Parathyroid adenoma (tissue), 2 donors: Measurements from ENCODE around the gene PHKB.

Experiments
- H2AFZ ChIP-seq: fragments of 300-600 bp; sonication (generic); one replicate; pipeline ENCODE4 v1.7.0; 2017; ENCODE audit warnings: antibody characterized with exemption, mild to moderate bottlenecking
- H3K27ac ChIP-seq: fragments of 300-600 bp; sonication (generic); one replicate; pipeline ENCODE4 v1.7.0; 2017
- H3K27me3 ChIP-seq: fragments of 300-600 bp; sonication (generic); one replicate; pipeline ENCODE4 v1.7.0; 2017; ENCODE audit warnings: low read length; ENCODE audit not compliant: control insufficient read depth, insufficient read depth
- H3K36me3 ChIP-seq: fragments of 300-600 bp; sonication (generic); one replicate; pipeline ENCODE4 v1.7.0; 2017; ENCODE audit warnings: low read length; ENCODE audit not compliant: control insufficient read depth, insufficient read depth
- H3K4me1 ChIP-seq: fragments of 300-600 bp; sonication (generic); one replicate; pipeline ENCODE4 v1.7.0; 2017; ENCODE audit warnings: control low read depth
- H3K4me2 ChIP-seq: fragments of 300-600 bp; sonication (generic); one replicate; pipeline ENCODE4 v1.7.0; 2017; ENCODE audit warnings: low read length
- H3K4me3 ChIP-seq: fragments of 300-600 bp; sonication (generic); one replicate; pipeline ENCODE4 v1.7.0; 2017; ENCODE audit warnings: low read depth, low read length
- H3K79me2 ChIP-seq: fragments of 300-600 bp; sonication (generic); one replicate; pipeline ENCODE4 v1.7.0; 2017; ENCODE audit warnings: control low read depth
- H3K9ac ChIP-seq: fragments of 300-600 bp; sonication (generic); one replicate; pipeline ENCODE4 v1.7.0; 2017; ENCODE audit warnings: mild to moderate bottlenecking
- H3K9me3 ChIP-seq: fragments of 300-600 bp; sonication (generic); one replicate; pipeline ENCODE4 v1.7.0; 2017; ENCODE audit warnings: low read length; ENCODE audit not compliant: control insufficient read depth
- CTCF ChIP-seq: fragments of 300-600 bp; sonication (generic); IDR thresholded peaks from one replicate; pipeline ENCODE4 v1.7.0; 2017; ENCODE audit warnings: antibody characterized with exemption, mild to moderate bottlenecking
- donor health status: primary hyperparathyroidism.

Gene PHKB

GRCh38 chr16:47511882-47512281 lies 50.8 kb downstream of the PHKB start:
- Histone ChIP-seq H2AFZ (no peak overlapping the region), H3K9ac (no peak overlapping the region), H3K27me3 (no peaks in the 10 kb centered on the region), H3K79me2 (no peaks in the 10 kb centered on the region), H3K27ac (no peak overlapping the region), H3K4me3 (no peak overlapping the region), H3K9me3 (no peaks in the 10 kb centered on the region), H3K36me3 (no peaks in the 10 kb centered on the region), H3K4me1 (peaks cover 4% of the 10 kb centered on the region), H3K4me2 (no peak overlapping the region)
- TF ChIP-seq CTCF, result no peak

- H3K27ac ChIP-seq, result no peak overlapping the region
- H3K79me2 ChIP-seq, result no peaks in the 10 kb centered on the region
- no peaks in the 10 kb centered on the region for H3K27me3 ChIP-seq
- no peaks in the 10 kb centered on the region for H3K4me1 ChIP-seq
- TF ChIP-seq CTCF, result no peak
- no peak overlapping the region for H3K4me3 ChIP-seq
- H3K9me3 ChIP-seq, result no peaks in the 10 kb centered on the region
- H3K4me2 ChIP-seq, result no peak overlapping the region
- H2AFZ ChIP-seq, result no peak overlapping the region
- H3K36me3 ChIP-seq, result no peaks in the 10 kb centered on the region
- H3K9ac ChIP-seq, result no peak overlapping the region
These were observed 57.9 kb downstream of the PHKB start for GRCh38 chr16:47519037-47519436.

GRCh38 chr16:47519546-47519945 lies 58.4 kb downstream of the PHKB start:
- Histone ChIP-seq H3K4me3 (no peak overlapping the region), H2AFZ (no peak overlapping the region), H3K4me2 (no peak overlapping the region), H3K4me1 (no peaks in the 10 kb centered on the region), H3K9me3 (no peaks in the 10 kb centered on the region), H3K79me2 (no peaks in the 10 kb centered on the region), H3K27ac (no peak overlapping the region), H3K27me3 (no peaks in the 10 kb centered on the region), H3K36me3 (no peaks in the 10 kb centered on the region), H3K9ac (no peak overlapping the region)
- TF ChIP-seq CTCF, result no peak

GRCh38 chr16:47519996-47520679 lies 59.0 kb downstream of the PHKB start:
- Histone ChIP-seq H3K4me2 (no peak overlapping the region), H3K36me3 (no peaks in the 10 kb centered on the region), H3K27me3 (no peaks in the 10 kb centered on the region), H3K4me3 (no peak overlapping the region), H3K27ac (no peak overlapping the region), H3K4me1 (no peaks in the 10 kb centered on the region), H2AFZ (no peak overlapping the region), H3K9ac (no peak overlapping the region), H3K9me3 (no peaks in the 10 kb centered on the region), H3K79me2 (no peaks in the 10 kb centered on the region)
- TF ChIP-seq CTCF, result no peak

GRCh38 chr16:47523342-47524006 lies 62.3 kb downstream of the PHKB start:
- no peaks in the 10 kb centered on the region for H3K4me1 ChIP-seq
- no peak for TF ChIP-seq CTCF
- H3K36me3 ChIP-seq, result no peaks in the 10 kb centered on the region
- H3K4me3 ChIP-seq, result no peak overlapping the region
- H3K27me3 ChIP-seq, result no peaks in the 10 kb centered on the region
- H3K4me2 ChIP-seq, result no peak overlapping the region
- H3K9me3 ChIP-seq, result no peaks in the 10 kb centered on the region
- no peak overlapping the region for H3K9ac ChIP-seq
- H3K27ac ChIP-seq, result peak overlapping the region; percentile 13
- peaks cover 3% of the 10 kb centered on the region for H3K79me2 ChIP-seq
- H2AFZ ChIP-seq, result no peak overlapping the region
